Gastrocnemius medialis (tissue), 4 donors: ENCODE data around the gene PRKAA1. TPM values are rescaled to one million over a fixed set of nuclear protein-coding genes. Genes with fewer than 3 reads are reported as not detected.
"Not testable (repeated sequence)": the region's sequence is repeated elsewhere in the genome, so short reads cannot be mapped to it uniquely, and the experiment has no call there.

Experiments
- ATAC-seq, 2 donors: fragments of 150-250 bp; one replicate each; pipeline ENCODE4 v1.9.1; 2016
- DNase-seq, 2 donors: peaks; one replicate each; pipeline ENCODE4 v3.0.0-alpha.2; 2019
- H3K27ac ChIP-seq, 4 donors: fragments of 200-600 bp; sonication (generic); 1 replicate in 1 of 4; 2 replicates in 3 of 4; pipeline ENCODE4 v1.5.1; 2016 to 2018; ENCODE audit warnings: mild to moderate bottlenecking in 2 of 4, moderate library complexity in 1 of 4
- H3K27me3 ChIP-seq, 3 donors: fragments of 200-600 bp; sonication (generic) in 2 of 3; 1 replicate in 1 of 3; 2 replicates in 2 of 3; pipeline versions ENCODE4 v1.5.1 to v1.6.0; 2016 to 2019; ENCODE audit warnings: mild to moderate bottlenecking in 1 of 3, moderate library complexity in 1 of 3
- H3K36me3 ChIP-seq, 2 donors: fragments of 200-600 bp; sonication (generic) in 1 of 2; one replicate each; pipeline ENCODE4 v1.5.1; 2017 to 2018
- H3K4me1 ChIP-seq, 2 donors: fragments of 200-600 bp; sonication (generic) in 1 of 2; one replicate each; pipeline ENCODE4 v1.5.1; 2016 to 2017; ENCODE audit warnings: mild to moderate bottlenecking in 2 of 2
- H3K4me3 ChIP-seq, 4 donors: fragments of 200-600 bp; sonication (generic) in 3 of 4; 1 replicate in 1 of 4; 2 replicates in 3 of 4; pipeline ENCODE4 v1.5.1; 2016 to 2019; ENCODE audit warnings: mild to moderate bottlenecking in 2 of 4
- H3K9me3 ChIP-seq, 3 donors: fragments of 200-600 bp; sonication (generic) in 2 of 3; 1 replicate in 1 of 3; 2 replicates in 2 of 3; pipeline ENCODE4 v1.5.1; 2016 to 2019
- POLR2A ChIP-seq, 2 donors: fragments of 450-650 bp; IDR thresholded peaks; one replicate each; pipeline ENCODE4 v1.6.1; 2017; ENCODE audit warnings: antibody characterized with exemption in 2 of 2, mild to moderate bottlenecking in 2 of 2, moderate library complexity in 2 of 2
- in situ Hi-C, 4 donors: fragments of 200-750 bp; cut with MboI; loops; one replicate each; pipeline versions ENCODE4 v1.15.0 to v1.8.0; 2017; ENCODE audit warnings: low sequenced_read_pairs in 4 of 4
- intact Hi-C: fragments of 100-400 bp; cut with DNase I; formaldehyde crosslinking; loops from one replicate; pipeline ENCODE4 v1.15.1; 2023; ENCODE audit warnings: low total_unique reads
- total RNA-seq, 4 donors: library from RNA; depleted of rRNA; stranded (reverse); fragments of >200 nt; gene quantifications; one replicate each; pipeline versions ENCODE4 v1.1.0 to v1.2.3, GENCODE V29; 2016
- TF ChIP-seq, protein P1 (sequence below), 5 experiments: fragments of 450-650 bp in 3 of 5; fragments of 200-600 bp in 2 of 5; sonication (generic) in 2 of 5; IDR thresholded peaks in 4 of 5; conservative IDR thresholded peaks in 1 of 5; 1 replicate in 4 of 5; 2 replicates in 1 of 5; pipeline ENCODE4 v1.5.1; 2016 to 2019; ENCODE audit warnings: antibody characterized with exemption in 5 of 5, mild to moderate bottlenecking in 3 of 5, moderate library complexity in 3 of 5

The PRKAA1 gene
- total RNA-seq, 4 donors from 2014 or later = 26.8 to 51.9 (median 36.9) TPM

DNA sequence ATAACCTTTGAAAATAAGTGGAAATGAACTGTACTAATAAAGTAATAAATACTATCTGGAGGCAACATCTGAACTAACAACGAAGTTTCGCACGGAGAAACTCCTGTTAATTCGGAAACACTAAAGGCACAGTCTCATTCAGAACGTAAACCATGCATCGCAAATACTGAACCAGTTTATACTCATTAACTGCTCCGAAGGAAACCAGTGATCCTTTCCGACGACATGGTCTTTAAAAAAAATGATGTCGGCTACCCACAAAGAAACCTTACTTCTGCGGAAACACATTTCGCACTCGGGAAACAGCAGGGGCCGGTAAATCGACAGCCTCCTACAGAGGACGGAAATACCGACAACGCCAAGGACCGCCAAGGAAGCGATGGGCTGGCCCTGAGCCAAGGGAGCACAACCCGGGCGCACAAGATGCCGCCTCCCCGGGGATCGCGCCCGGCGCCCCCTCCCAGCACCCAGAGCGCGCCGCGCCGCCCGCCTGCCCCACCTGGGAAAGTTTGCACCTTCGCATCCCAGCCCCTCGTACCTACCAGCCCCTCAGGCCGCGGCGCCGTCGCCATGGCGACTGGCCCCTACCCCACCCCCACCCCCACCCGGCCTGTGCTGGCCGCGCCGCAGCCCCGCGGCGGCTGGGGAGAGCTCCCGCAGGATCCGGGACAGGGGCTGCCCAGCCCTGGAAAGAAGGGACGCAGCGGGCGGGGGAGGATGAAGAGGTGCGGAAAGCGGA lies 732 bp downstream of the PRKAA1 start:
- Histone ChIP-seq H3K9me3 (no peaks in the 10 kb centered on the region), H3K36me3 (no peaks in the 10 kb centered on the region), H3K27ac (peak overlapping the region; percentile 89 to 99 (median 98)), H3K4me1 (peaks cover 19 to 24% of the 10 kb centered on the region in 2 donors), H3K27me3 (no peaks in the 10 kb centered on the region), H3K4me3 (peak overlapping the region; percentile 91 to 100 (median 99))
- peak; percentile 57 to 59 for ATAC-seq
- in situ Hi-C loops = no loop called here
- intact Hi-C loops = loop anchor here (1.0 kb wide), 2 partner anchors 38 to 42 kb away; partner anchors contain the start of genes RPL37 and TTC33
- TF ChIP-seq, protein P1, sequence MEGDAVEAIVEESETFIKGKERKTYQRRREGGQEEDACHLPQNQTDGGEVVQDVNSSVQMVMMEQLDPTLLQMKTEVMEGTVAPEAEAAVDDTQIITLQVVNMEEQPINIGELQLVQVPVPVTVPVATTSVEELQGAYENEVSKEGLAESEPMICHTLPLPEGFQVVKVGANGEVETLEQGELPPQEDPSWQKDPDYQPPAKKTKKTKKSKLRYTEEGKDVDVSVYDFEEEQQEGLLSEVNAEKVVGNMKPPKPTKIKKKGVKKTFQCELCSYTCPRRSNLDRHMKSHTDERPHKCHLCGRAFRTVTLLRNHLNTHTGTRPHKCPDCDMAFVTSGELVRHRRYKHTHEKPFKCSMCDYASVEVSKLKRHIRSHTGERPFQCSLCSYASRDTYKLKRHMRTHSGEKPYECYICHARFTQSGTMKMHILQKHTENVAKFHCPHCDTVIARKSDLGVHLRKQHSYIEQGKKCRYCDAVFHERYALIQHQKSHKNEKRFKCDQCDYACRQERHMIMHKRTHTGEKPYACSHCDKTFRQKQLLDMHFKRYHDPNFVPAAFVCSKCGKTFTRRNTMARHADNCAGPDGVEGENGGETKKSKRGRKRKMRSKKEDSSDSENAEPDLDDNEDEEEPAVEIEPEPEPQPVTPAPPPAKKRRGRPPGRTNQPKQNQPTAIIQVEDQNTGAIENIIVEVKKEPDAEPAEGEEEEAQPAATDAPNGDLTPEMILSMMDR (IDR thresholded peaks at IDR 0.05 in 4 of 5, conservative IDR thresholded peaks at IDR 0.05 in 1 of 5) = no peak
- DNase-seq = peak; percentile 25 to 47

DNA sequence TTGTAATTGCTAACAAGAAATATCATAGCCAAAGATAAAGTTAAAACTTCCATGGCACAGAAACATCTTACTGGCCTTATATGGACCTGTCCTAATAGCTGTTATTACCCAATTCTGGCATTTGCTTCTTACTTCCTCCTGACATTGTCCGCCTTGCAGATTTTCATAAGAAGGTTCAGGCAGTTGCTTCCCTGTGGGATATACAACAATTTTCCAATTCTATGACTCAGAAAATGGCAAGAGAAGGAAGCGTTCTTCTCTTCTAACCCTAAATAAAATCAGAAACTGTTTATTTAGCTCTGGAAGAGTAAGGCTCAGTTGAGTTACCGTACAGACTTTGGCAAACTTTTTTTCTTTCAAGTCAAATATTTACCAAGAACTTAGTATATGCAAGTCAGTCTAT lies 1.7 kb downstream of the PRKAA1 start:
- ATAC-seq (peak; percentile 40 to 64), DNase-seq (no peak)
- no peaks in the 10 kb centered on the region for H3K36me3 ChIP-seq
- peaks cover 28 to 32% of the 10 kb centered on the region in 2 donors for H3K4me1 ChIP-seq
- intact Hi-C loops (no loop called here), in situ Hi-C loops (no loop called here)
- H3K9me3 ChIP-seq = no peaks in the 10 kb centered on the region
- H3K4me3 ChIP-seq = peak overlapping the region; percentile 91 to 100 (median 99)
- H3K27me3 ChIP-seq = no peaks in the 10 kb centered on the region
- peak overlapping the region; percentile 89 to 99 (median 98) for H3K27ac ChIP-seq
- TF ChIP-seq, protein P1 (IDR thresholded peaks at IDR 0.05 in 4 of 5, conservative IDR thresholded peaks at IDR 0.05 in 1 of 5) = no peak
- TF ChIP-seq POLR2A (IDR thresholded peaks at IDR 0.05) = no peak

DNA sequence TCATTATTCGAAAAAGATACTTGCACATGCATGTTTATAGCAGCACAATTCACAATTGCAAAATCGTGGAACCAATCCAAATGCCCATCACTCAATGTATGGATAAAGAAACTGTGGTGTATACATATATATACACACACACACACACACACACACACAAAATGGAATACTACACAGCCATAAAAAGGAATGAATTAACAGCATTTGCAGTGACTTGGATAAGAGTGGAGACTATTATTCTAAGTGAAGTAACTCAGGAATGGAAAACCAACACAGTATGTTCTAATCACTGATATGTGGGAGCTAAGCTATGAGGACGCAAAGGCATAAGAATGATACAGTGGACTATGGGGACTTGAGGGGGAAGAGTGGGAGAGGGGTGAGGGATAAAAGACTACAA lies 3.3 kb downstream of the PRKAA1 start:
- intact Hi-C loops, H3K27ac ChIP-seq, H3K4me3 ChIP-seq, H3K9me3 ChIP-seq, DNase-seq, H3K36me3 ChIP-seq, ATAC-seq, H3K27me3 ChIP-seq, in situ Hi-C loops: not testable (repeated sequence)
- peaks cover 38 to 42% of the 10 kb centered on the region in 2 donors for H3K4me1 ChIP-seq

DNA sequence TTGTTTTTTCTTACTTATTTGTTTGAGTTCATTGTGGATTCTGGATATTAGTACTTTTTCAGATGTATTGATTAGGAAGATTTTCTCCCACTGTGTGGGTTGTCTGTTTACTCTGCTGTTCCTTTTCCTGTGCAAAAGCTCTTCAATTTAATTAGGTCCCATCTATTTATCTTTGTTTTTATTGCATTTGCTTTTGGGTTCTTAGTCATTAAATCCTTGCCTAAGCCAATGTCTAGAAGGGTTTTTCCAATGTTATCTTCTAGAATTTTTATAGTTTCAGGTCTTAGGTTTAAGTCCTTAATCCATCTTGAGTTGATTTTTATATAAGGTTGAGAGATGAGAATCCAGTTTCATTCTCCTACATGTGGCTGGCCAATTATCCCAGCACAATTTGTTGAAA lies 3.8 kb downstream of the PRKAA1 start:
- H3K36me3 ChIP-seq, H3K27me3 ChIP-seq, DNase-seq, H3K9me3 ChIP-seq, in situ Hi-C loops, H3K27ac ChIP-seq, intact Hi-C loops, H3K4me3 ChIP-seq, ATAC-seq: not testable (repeated sequence)
- H3K4me1 ChIP-seq = peaks cover 38 to 41% of the 10 kb centered on the region in 2 donors

DNA sequence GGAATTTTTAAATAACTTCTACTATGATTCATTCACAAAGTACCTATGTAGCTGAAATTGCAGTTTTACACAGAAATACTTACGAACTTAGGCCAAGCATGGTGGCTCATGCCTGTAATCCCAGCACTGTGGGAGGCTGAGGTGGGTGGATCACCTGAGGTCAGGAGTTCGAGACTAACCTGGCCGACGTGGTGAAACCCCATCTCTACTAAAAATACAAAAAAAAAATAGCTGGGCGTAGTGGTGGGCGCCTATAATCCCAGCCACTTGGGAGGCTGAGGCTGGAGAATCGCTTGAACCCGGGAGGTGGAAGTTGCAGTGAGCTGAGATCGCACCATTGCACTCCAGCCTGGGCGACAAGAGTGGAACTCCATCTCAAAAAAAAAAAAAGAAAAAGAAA lies 5.5 kb downstream of the PRKAA1 start:
- DNase-seq, H3K9me3 ChIP-seq, in situ Hi-C loops, H3K36me3 ChIP-seq, H3K27ac ChIP-seq, H3K4me3 ChIP-seq, intact Hi-C loops, ATAC-seq, H3K27me3 ChIP-seq: not testable (repeated sequence)
- H3K4me1 ChIP-seq = peaks cover 38 to 43% of the 10 kb centered on the region in 2 donors

DNA sequence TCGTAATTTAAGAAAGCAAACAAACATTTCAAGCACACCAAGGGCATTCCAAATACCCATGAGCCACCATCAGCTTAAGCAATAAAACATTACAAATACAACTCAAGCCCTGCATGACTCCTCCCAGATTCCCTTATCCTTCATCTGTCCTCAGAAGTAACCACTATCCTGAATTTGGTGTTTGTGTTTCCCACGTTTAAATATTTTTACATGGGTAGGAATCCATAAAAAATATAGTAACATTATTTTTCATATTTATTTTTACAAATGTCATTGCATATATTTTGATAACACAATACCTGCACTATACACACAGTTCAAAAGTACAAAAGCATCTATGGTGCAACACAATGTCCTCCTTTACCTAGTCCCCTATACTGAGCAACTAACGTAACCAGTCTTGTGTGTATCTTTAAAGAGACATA lies 6.4 kb downstream of the PRKAA1 start:
- H3K27me3 ChIP-seq = no peaks in the 10 kb centered on the region
- peak overlapping the region in 1 of 4 donors; percentile 0 for H3K4me3 ChIP-seq
- in situ Hi-C loops = no loop called here
- H3K36me3 ChIP-seq = no peaks in the 10 kb centered on the region
- intact Hi-C loops = no loop called here
- H3K4me1 ChIP-seq = peaks cover 34 to 37% of the 10 kb centered on the region in 2 donors
- no peak for DNase-seq
- ATAC-seq = peak in 1 of 2 donors; percentile 68
- peak overlapping the region; percentile 4 to 64 (median 42) for H3K27ac ChIP-seq
- H3K9me3 ChIP-seq = no peaks in the 10 kb centered on the region
- TF ChIP-seq, protein P1 (IDR thresholded peaks at IDR 0.05 in 4 of 5, conservative IDR thresholded peaks at IDR 0.05 in 1 of 5) = no peak
- no peak for TF ChIP-seq POLR2A (IDR thresholded peaks at IDR 0.05)
